Heart left ventricle (tissue), 16 donors: ENCODE data around the gene MICAL2. TPM values are rescaled to one million over a fixed set of nuclear protein-coding genes. Genes with fewer than 3 reads are reported as not detected.

Experiments used
- ATAC-seq, 4 donors: fragments of 200-7000 bp; cut with Tn5 transposase; one replicate each; pipeline ENCODE4 v1.9.1; 2020 to 2022; ENCODE audit warnings: moderate library complexity in 4 of 4, mild to moderate bottlenecking in 3 of 4, moderate number of reproducible peaks in 1 of 4
- DNase-seq, 5 donors: peaks; one replicate each; pipeline ENCODE4 v3.0.0-alpha.2; 2020
- H3K27ac ChIP-seq, 12 donors: fragments of 200-600 bp; sonication (generic) in 4 of 12; one replicate each; pipeline versions ENCODE4 v1.5.0 to v1.8.0; 2016 to 2022; ENCODE audit warnings: mild to moderate bottlenecking in 2 of 12
- H3K27me3 ChIP-seq, 9 donors: fragments of 200-600 bp; sonication (generic) in 2 of 9; one replicate each; pipeline versions ENCODE4 v1.5.1 to v1.8.0; 2016 to 2022; ENCODE audit warnings: mild to moderate bottlenecking in 3 of 9
- H3K36me3 ChIP-seq, 9 donors: fragments of 200-600 bp; sonication (generic) in 2 of 9; one replicate each; pipeline versions ENCODE4 v1.5.0 to v1.8.0; 2018 to 2022; ENCODE audit warnings: mild to moderate bottlenecking in 2 of 9
- H3K4me1 ChIP-seq, 12 donors: fragments of 200-600 bp; sonication (generic) in 4 of 12; one replicate each; pipeline versions ENCODE4 v1.5.0 to v1.8.0; 2016 to 2022; ENCODE audit warnings: mild to moderate bottlenecking in 3 of 12
- H3K4me3 ChIP-seq, 12 donors: fragments of 200-600 bp; sonication (generic) in 4 of 12; one replicate each; pipeline versions ENCODE4 v1.5.0 to v1.8.0; 2017 to 2022; ENCODE audit warnings: mild to moderate bottlenecking in 9 of 12, moderate library complexity in 4 of 12
- H3K9me3 ChIP-seq, 12 donors: fragments of 200-600 bp; sonication (generic) in 4 of 12; one replicate each; pipeline versions ENCODE4 v1.5.0 to v1.8.0; 2016 to 2022; ENCODE audit warnings: mild to moderate bottlenecking in 1 of 12
- CTCF ChIP-seq, 12 donors: fragments of 200-600 bp; sonication (generic) in 4 of 12; IDR thresholded peaks; one replicate each; pipeline versions ENCODE4 v1.5.0 to v1.8.0; 2018 to 2022; ENCODE audit warnings: antibody characterized with exemption in 12 of 12, mild to moderate bottlenecking in 5 of 12
- POLR2A ChIP-seq, 2 donors: fragments of 450-650 bp; IDR thresholded peaks; one replicate each; pipeline ENCODE4 v1.6.1; 2017; ENCODE audit warnings: antibody characterized with exemption in 2 of 2, mild to moderate bottlenecking in 2 of 2, moderate library complexity in 2 of 2
- WGBS, 4 donors: extraction: QIAGEN DNeasy Blood & Tissue Kit in 2 of 4; methylation state at CpG; one replicate each; pipeline versions ENCODE4 v1.1.5 to v1.1.7; 2013 to 2018; 5-methylcytosine and 5-hydroxymethylcytosine counted together
- intact Hi-C, 10 donors: fragments of 100-400 bp; cut with DNase I; formaldehyde crosslinking; loops; one replicate each; pipeline versions ENCODE4 v1.11.1 to v1.14.2; 2022
- polyA plus RNA-seq, 2 donors: library from polyadenylated mRNA; stranded (reverse); fragments of 200-250 nt; gene quantifications; one replicate each; pipeline ENCODE4 v1.2.3, GENCODE V29; 2013
- total RNA-seq, 9 donors: library from RNA; depleted of rRNA in 2 of 9; stranded (reverse); fragments of >200 nt in 2 of 9; fragmentation: NEBNext Ultra II Directional in 3 of 9; extraction: Animal tissue kit (Norgen Biotek cat#: 25700) in 3 of 9; gene quantifications; one replicate each; pipeline versions ENCODE4 v1.1.0 to v1.2.4, GENCODE V29; 2016 to 2023
- donor health status: ischemic (EF 13 %, LVEDD 7.1; RV severe dilation, severe dysfunction).
- donor health status: healthy with polysubstance abuse.
- donor health status: DM: no; HTN: yes; CAD: no.
- donor health status: DM: no; HTN: no; CAD: no.
- donor health status: ischemic (EF 25% LVEDD 6.9; RV normal size, moderate dysfunction).
- donor health status: ischemic (EF 25% LVEDD 5.7; RV mildly dilated, moderate dysfunction).
- donor health status: healthy.
- donor health status: DM: yes; HTN: yes; CAD: no.
- donor health status: ischemic (EF 35%, LVEDD 5.7; RV mildly dilated, moderate dysfunction).
- donor health status: nonischemic (EF 11% LVEDD 7.7; RV severe dilation, severe dysfunction).
- donor health status: DM: yes; HTN: yes; CAD: no.
- donor health status: PGD.
- donor health status: ischemic (EF 29% LVEDD 5.4; RV normal size, mild dysfunction).
- donor health status: nonischemic (EF 23%, LVEDD 6.1; RV moderate dilation, normal function).

Gene MICAL2
- total and polyA plus RNA-seq, 11 donors, result 37.6 to 110 (median 86.4) TPM

GRCh38 chr11:12258451-12258850 is 148.1 kb downstream of the MICAL2 start:
- Histone ChIP-seq H3K27me3 (no peaks in the 10 kb centered on the region), H3K36me3 (peaks cover 0 to 94% (median 83%) of the 10 kb centered on the region in 9 donors), H3K4me1 (peaks cover 0 to 31% (median 12%) of the 10 kb centered on the region in 12 donors), H3K9me3 (no peaks in the 10 kb centered on the region), H3K4me3 (no peak overlapping the region), H3K27ac (no peak overlapping the region)
- intact Hi-C loops, result no loop called here
- 81 to 94% (median 87%) methylated on average over 3 of the region's 3 CpGs for WGBS, 4 donors
- no peak for DNase-seq
- no peak for TF ChIP-seq CTCF (IDR thresholded peaks at IDR 0.05)
- TF ChIP-seq POLR2A (IDR thresholded peaks at IDR 0.05), result no peak
- no peak for ATAC-seq

- no peaks in the 10 kb centered on the region for H3K27me3 ChIP-seq
- H3K27ac ChIP-seq, result no peak overlapping the region
- DNase-seq, result no peak
- H3K4me1 ChIP-seq, result peaks cover 0 to 36% (median 14%) of the 10 kb centered on the region in 12 donors
- 80 to 84% (median 82%) methylated on average over 3 to 7 of the region's 7 CpGs for WGBS, 4 donors
- ATAC-seq, result no peak
- intact Hi-C loops, result loop anchor here in 2 of 10 donors (5.0 to 10.0 kb wide), 2 partner anchors 198 to 455 kb away; no protein-coding TSS in a partner anchor
- H3K9me3 ChIP-seq, result no peaks in the 10 kb centered on the region
- H3K36me3 ChIP-seq, result peaks cover 0 to 97% (median 91%) of the 10 kb centered on the region in 9 donors
- no peak for TF ChIP-seq CTCF (IDR thresholded peaks at IDR 0.05)
- TF ChIP-seq POLR2A (IDR thresholded peaks at IDR 0.05), result no peak
- H3K4me3 ChIP-seq, result no peak overlapping the region
Observed at GRCh38 chr11:12259956-12260355, 149.6 kb downstream of the MICAL2 start.

- Histone ChIP-seq H3K4me1 (peaks cover 0 to 36% (median 14%) of the 10 kb centered on the region in 12 donors), H3K27me3 (no peaks in the 10 kb centered on the region), H3K9me3 (no peaks in the 10 kb centered on the region), H3K36me3 (peaks cover 0 to 89% (median 81%) of the 10 kb centered on the region in 9 donors), H3K4me3 (no peak overlapping the region), H3K27ac (peak overlapping the region in 6 of 12 donors; percentile 13 to 48 (median 36))
- intact Hi-C loops, result loop anchor here in 2 of 10 donors (5.0 to 10.0 kb wide), 2 partner anchors 199 to 456 kb away; no protein-coding TSS in a partner anchor
- ATAC-seq (peak in 3 of 4 donors; percentile 42 to 59 (median 57)), DNase-seq (no peak)
- 75 to 88% (median 85%) methylated on average over 6 to 8 of the region's 8 CpGs for WGBS, 4 donors
- TF ChIP-seq CTCF (IDR thresholded peaks at IDR 0.05) (no peak), POLR2A (IDR thresholded peaks at IDR 0.05) (no peak)
Observed at GRCh38 chr11:12260731-12261521, 150.5 kb downstream of the MICAL2 start.

GRCh38 chr11:12261551-12261950 is 151.2 kb downstream of the MICAL2 start:
- peaks cover 0 to 36% (median 14%) of the 10 kb centered on the region in 12 donors for H3K4me1 ChIP-seq
- WGBS, 4 donors, result 92 to 94% (median 93%) methylated on average over 5 of the region's 5 CpGs
- intact Hi-C loops, result loop anchor here in 2 of 10 donors (5.0 to 10.0 kb wide), 2 partner anchors 199 to 457 kb away; no protein-coding TSS in a partner anchor
- no peaks in the 10 kb centered on the region for H3K9me3 ChIP-seq
- H3K4me3 ChIP-seq, result no peak overlapping the region
- ATAC-seq (no peak), DNase-seq (no peak)
- H3K36me3 ChIP-seq, result peaks cover 0 to 82% (median 75%) of the 10 kb centered on the region in 9 donors
- H3K27ac ChIP-seq, result peak overlapping the region in 6 of 12 donors; percentile 6 to 48 (median 36)
- no peaks in the 10 kb centered on the region for H3K27me3 ChIP-seq
- TF ChIP-seq CTCF (IDR thresholded peaks at IDR 0.05), result no peak
- TF ChIP-seq POLR2A (IDR thresholded peaks at IDR 0.05), result no peak
